Measurements from ENCODE around the gene IDUA.

DNA sequence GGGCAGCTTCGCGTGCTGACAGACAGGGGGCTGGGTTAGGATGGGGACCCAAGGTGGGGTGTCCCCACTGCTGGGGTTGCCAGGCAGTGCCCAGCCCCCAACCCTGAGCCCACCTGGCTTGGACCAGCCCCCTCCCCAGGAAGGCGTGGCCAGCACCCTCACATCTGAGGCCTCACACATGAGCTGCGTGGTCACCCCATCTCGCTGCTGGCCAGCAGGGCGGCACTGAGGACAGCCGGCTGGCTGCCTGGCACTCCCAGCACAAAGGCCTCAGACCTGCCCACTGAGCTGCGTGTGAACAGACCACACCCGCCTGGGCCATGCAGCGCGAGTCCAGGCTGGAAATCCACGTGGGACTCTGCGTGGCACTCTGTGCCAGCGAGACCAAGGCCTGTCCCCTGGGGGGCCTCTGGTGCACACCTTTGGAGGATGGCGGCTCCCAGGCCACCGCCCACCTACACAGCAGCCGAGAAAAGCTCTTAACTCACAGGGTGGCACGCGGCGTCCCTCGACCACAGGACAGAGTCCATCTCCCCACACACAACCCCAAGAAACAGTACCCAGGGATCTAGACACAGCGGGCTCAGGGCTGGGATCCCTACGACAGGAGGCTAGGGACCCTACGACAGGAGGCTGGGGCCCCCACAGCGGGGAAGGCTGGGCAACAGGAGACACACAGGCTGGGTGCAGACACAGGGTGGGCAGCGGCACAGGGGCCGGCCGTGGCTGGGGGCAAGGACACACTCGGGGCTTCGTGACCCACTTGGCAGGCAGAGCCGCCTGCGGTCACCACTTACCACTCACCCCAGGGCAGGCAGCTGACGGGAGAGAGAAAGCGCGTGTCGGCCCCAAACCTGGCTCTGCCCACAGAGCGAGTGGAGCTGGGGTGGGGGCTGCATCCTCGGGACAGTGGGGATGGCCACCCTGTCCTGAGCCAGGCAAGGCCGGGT, 23.3 kb upstream of the IDUA start:
- TF ChIP-seq, protein P1, sequence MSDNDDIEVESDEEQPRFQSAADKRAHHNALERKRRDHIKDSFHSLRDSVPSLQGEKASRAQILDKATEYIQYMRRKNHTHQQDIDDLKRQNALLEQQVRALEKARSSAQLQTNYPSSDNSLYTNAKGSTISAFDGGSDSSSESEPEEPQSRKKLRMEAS (IDR thresholded peaks at IDR 0.05) = no peak
- TF ChIP-seq, protein P2, sequence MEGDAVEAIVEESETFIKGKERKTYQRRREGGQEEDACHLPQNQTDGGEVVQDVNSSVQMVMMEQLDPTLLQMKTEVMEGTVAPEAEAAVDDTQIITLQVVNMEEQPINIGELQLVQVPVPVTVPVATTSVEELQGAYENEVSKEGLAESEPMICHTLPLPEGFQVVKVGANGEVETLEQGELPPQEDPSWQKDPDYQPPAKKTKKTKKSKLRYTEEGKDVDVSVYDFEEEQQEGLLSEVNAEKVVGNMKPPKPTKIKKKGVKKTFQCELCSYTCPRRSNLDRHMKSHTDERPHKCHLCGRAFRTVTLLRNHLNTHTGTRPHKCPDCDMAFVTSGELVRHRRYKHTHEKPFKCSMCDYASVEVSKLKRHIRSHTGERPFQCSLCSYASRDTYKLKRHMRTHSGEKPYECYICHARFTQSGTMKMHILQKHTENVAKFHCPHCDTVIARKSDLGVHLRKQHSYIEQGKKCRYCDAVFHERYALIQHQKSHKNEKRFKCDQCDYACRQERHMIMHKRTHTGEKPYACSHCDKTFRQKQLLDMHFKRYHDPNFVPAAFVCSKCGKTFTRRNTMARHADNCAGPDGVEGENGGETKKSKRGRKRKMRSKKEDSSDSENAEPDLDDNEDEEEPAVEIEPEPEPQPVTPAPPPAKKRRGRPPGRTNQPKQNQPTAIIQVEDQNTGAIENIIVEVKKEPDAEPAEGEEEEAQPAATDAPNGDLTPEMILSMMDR (IDR thresholded peaks at IDR 0.05; ENCODE audit: low read depth, low read length, missing input control) = no peak
- TF ChIP-seq TAF1 (conservative IDR thresholded peaks at IDR 0.05) (no peak), SP1 (IDR thresholded peaks at IDR 0.05) (no peak), EGR1 (IDR thresholded peaks at IDR 0.05; ENCODE audit: low read depth in 2 of 2) (no peak), RAD21 (IDR thresholded peaks at IDR 0.05) (no peak), YY1 (IDR thresholded peaks at IDR 0.05) (no peak), RXRA (IDR thresholded peaks at IDR 0.05) (no peak), GABPA (IDR thresholded peaks at IDR 0.05 in 1 of 2, conservative IDR thresholded peaks at IDR 0.05 in 1 of 2) (no peak), JUND (IDR thresholded peaks at IDR 0.05) (no peak), NR2F2 (IDR thresholded peaks at IDR 0.05) (no peak), HNF4A (conservative IDR thresholded peaks at IDR 0.05) (no peak)
- TF ChIP-seq, protein P3, sequence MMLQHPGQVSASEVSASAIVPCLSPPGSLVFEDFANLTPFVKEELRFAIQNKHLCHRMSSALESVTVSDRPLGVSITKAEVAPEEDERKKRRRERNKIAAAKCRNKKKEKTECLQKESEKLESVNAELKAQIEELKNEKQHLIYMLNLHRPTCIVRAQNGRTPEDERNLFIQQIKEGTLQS (IDR thresholded peaks at IDR 0.05) = no peak
- TF ChIP-seq, protein P4, sequence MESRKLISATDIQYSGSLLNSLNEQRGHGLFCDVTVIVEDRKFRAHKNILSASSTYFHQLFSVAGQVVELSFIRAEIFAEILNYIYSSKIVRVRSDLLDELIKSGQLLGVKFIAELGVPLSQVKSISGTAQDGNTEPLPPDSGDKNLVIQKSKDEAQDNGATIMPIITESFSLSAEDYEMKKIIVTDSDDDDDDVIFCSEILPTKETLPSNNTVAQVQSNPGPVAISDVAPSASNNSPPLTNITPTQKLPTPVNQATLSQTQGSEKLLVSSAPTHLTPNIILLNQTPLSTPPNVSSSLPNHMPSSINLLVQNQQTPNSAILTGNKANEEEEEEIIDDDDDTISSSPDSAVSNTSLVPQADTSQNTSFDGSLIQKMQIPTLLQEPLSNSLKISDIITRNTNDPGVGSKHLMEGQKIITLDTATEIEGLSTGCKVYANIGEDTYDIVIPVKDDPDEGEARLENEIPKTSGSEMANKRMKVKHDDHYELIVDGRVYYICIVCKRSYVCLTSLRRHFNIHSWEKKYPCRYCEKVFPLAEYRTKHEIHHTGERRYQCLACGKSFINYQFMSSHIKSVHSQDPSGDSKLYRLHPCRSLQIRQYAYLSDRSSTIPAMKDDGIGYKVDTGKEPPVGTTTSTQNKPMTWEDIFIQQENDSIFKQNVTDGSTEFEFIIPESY (IDR thresholded peaks at IDR 0.05) = no peak

Measured in liver (tissue), 3 donors.